Smooth muscle cell (in vitro differentiated cells): ENCODE measurements around the gene CFAP20. TPM values are rescaled to one million over a fixed set of nuclear protein-coding genes. Genes with fewer than 3 reads are reported as not detected.

Experiments
- DNase-seq: peaks from one replicate; lab custom pipeline; 2025; ENCODE audit not compliant: unreplicated experiment; lab: John Stamatoyannopoulos, UW
- H2AFZ ChIP-seq: fragments of 200-600 bp; sonication (generic); 2 replicates; pipeline ENCODE4 v1.6.0; 2016; ENCODE audit warnings: antibody characterized with exemption, low read depth, mild to moderate bottlenecking
- H3F3A ChIP-seq: fragments of 200-600 bp; sonication (generic); 2 replicates; pipeline ENCODE4 v1.6.0; 2017; ENCODE audit warnings: antibody characterized with exemption, low read depth
- H3K27ac ChIP-seq: fragments of 200-600 bp; sonication (generic); 2 replicates; pipeline ENCODE4 v1.5.1; 2016; ENCODE audit warnings: low read depth, mild to moderate bottlenecking
- H3K27me3 ChIP-seq: fragments of 200-600 bp; sonication (generic); 2 replicates; pipeline ENCODE4 v1.6.1; 2016; ENCODE audit warnings: low read depth, mild to moderate bottlenecking
- H3K36me3 ChIP-seq: fragments of 200-600 bp; sonication (generic); 2 replicates; pipeline ENCODE4 v1.5.1; 2016; ENCODE audit warnings: low read depth
- H3K4me1 ChIP-seq: fragments of 200-600 bp; sonication (generic); 2 replicates; pipeline ENCODE4 v1.5.1; 2016; ENCODE audit warnings: low read depth
- H3K4me2 ChIP-seq: fragments of 200-600 bp; sonication (generic); 2 replicates; pipeline ENCODE4 v1.6.0; 2016; ENCODE audit warnings: mild to moderate bottlenecking
- H3K4me3 ChIP-seq: fragments of 200-600 bp; sonication (generic); 2 replicates; pipeline ENCODE4 v1.5.1; 2016; ENCODE audit warnings: mild to moderate bottlenecking
- H3K79me2 ChIP-seq: fragments of 200-600 bp; sonication (generic); 2 replicates; pipeline ENCODE4 v1.6.0; 2016; ENCODE audit warnings: low read depth, mild to moderate bottlenecking
- H3K9ac ChIP-seq: fragments of 200-600 bp; sonication (generic); 2 replicates; pipeline ENCODE4 v1.6.0; 2016; ENCODE audit warnings: low read depth
- H3K9me3 ChIP-seq: fragments of 200-600 bp; sonication (generic); replicated peaks from 2 replicates; pipeline ENCODE4 v1.5.1; 2016; ENCODE audit warnings: low read depth
- H4K20me1 ChIP-seq: fragments of 200-600 bp; sonication (generic); 2 replicates; pipeline ENCODE4 v1.6.0; 2016; ENCODE audit warnings: low read depth
- WGBS: methylation state at CpG from one replicate; pipeline ENCODE4 v1.1.7; 2016; ENCODE audit warnings: low lambda C conversion rate; 5-methylcytosine and 5-hydroxymethylcytosine counted together
- polyA plus RNA-seq: library from polyadenylated mRNA; unstranded; fragments of >200 nt; fragmentation: Nextera tagmentation; extraction: Ambion mirVana; gene quantifications from 2 replicates; pipeline ENCODE4 v1.2.1, GENCODE V29; 2016
- total RNA-seq: library from RNA; depleted of rRNA; stranded (reverse); fragments of >200 nt; gene quantifications from 2 replicates; pipeline ENCODE4 v1.2.3, GENCODE V29; 2014
- TF ChIP-seq, protein P1 (sequence below): fragments of 200-600 bp; sonication (generic); IDR thresholded peaks from 2 replicates; pipeline ENCODE4 v1.5.1; 2017; ENCODE audit warnings: borderline replicate concordance, mild to moderate bottlenecking, antibody characterized with exemption; ENCODE audit not compliant: insufficient read depth, poor library complexity, severe bottlenecking

CFAP20 gene
- total and polyA plus RNA-seq, 2 experiments from 2014 or later: 55.1 to 96.1 TPM

DNA sequence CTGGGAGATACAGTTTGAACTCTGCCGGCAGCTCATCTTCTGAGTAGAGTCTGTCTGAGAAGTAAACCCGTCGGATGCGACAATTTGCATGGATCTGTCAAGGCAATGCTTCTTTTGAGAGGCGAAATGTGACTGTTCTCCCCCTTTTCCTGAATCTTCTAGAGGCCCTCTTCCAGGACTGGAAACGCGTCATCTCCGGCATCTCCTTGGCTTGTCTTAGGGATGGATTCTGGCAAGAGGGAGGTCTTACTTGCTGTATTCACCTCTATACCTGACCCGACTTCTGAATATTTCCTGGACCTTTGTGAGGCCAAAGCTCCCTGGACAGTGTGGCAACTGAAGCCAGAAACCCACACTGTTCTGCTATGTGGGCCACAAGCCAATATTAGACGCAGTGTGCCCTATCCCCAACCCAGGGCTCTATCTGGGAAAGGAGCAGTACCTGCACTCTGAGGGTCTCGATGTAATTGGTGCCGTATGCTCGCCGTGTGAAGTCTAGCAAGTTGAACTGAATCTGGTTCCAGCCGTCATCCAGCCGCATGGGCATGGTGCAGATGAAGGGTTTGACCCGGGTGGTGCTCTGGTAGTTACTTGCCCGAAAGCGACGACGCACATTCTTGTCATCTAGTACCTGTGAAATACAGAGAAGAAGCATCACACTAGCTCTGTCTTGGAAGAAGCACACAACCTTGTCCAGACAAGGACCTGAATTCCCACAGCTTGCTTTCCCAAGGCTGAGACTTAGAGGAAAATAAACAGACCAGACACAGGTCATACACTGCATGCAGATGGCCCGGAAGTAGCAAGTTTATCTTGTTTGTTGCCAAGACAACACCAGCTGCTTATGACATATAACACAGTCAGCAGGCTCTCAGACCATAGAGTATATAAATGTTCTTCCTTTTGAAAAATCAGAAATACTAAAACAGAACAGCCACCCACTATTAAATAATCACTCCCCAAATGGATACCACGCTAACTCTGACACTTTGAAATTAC is 14.1 kb downstream of the CFAP20 start:
- H4K20me1 ChIP-seq: peaks cover 50% of the 10 kb centered on the region
- H3K4me3 ChIP-seq: no peak overlapping the region
- 92% methylated on average over 23 of the region's 23 CpGs for WGBS
- H3K27me3 ChIP-seq: no peaks in the 10 kb centered on the region
- TF ChIP-seq, protein P1, sequence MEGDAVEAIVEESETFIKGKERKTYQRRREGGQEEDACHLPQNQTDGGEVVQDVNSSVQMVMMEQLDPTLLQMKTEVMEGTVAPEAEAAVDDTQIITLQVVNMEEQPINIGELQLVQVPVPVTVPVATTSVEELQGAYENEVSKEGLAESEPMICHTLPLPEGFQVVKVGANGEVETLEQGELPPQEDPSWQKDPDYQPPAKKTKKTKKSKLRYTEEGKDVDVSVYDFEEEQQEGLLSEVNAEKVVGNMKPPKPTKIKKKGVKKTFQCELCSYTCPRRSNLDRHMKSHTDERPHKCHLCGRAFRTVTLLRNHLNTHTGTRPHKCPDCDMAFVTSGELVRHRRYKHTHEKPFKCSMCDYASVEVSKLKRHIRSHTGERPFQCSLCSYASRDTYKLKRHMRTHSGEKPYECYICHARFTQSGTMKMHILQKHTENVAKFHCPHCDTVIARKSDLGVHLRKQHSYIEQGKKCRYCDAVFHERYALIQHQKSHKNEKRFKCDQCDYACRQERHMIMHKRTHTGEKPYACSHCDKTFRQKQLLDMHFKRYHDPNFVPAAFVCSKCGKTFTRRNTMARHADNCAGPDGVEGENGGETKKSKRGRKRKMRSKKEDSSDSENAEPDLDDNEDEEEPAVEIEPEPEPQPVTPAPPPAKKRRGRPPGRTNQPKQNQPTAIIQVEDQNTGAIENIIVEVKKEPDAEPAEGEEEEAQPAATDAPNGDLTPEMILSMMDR: no peak
- H3K79me2 ChIP-seq: peaks cover 35% of the 10 kb centered on the region
- peaks cover 11% of the 10 kb centered on the region for H3K4me1 ChIP-seq
- peak overlapping the region; percentile 58 for H3K9ac ChIP-seq
- peak overlapping the region; percentile 12 for H3K4me2 ChIP-seq
- H2AFZ ChIP-seq: no peak overlapping the region
- H3K27ac ChIP-seq: peak overlapping the region; percentile 80
- H3K9me3 ChIP-seq: no peaks in the 10 kb centered on the region
- DNase-seq: no peak
- no peaks in the 10 kb centered on the region for H3F3A ChIP-seq
- H3K36me3 ChIP-seq: peaks cover 15% of the 10 kb centered on the region

DNA sequence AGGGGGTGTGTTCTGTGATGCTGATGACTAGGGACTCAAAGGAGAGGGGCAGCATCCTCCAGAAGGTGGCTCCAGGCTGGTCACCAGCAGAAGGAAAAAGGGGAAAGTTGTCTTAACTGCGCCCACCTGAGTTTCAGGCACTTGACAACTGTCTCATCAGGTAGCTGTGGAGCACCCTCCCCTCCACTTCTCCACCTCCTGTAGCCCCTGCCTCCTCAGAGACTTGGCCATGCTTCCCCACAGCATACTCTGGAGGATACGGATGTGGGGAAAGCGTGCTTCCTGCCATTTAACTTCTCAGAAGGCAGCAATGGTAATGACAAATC is 17.9 kb downstream of the CFAP20 start:
- TF ChIP-seq, protein P1: no peak
- H3K27ac ChIP-seq: no peak overlapping the region
- H3F3A ChIP-seq: no peaks in the 10 kb centered on the region
- H3K9me3 ChIP-seq: no peaks in the 10 kb centered on the region
- H3K36me3 ChIP-seq: peaks cover 15% of the 10 kb centered on the region
- no peak for DNase-seq
- peaks cover 13% of the 10 kb centered on the region for H4K20me1 ChIP-seq
- H3K27me3 ChIP-seq: no peaks in the 10 kb centered on the region
- WGBS: 98% methylated on average over 3 of the region's 3 CpGs
- H3K4me2 ChIP-seq: peak overlapping the region; percentile 0
- H3K4me3 ChIP-seq: no peak overlapping the region
- no peak overlapping the region for H2AFZ ChIP-seq
- no peaks in the 10 kb centered on the region for H3K4me1 ChIP-seq
- H3K79me2 ChIP-seq: no peaks in the 10 kb centered on the region
- H3K9ac ChIP-seq: no peak overlapping the region

DNA sequence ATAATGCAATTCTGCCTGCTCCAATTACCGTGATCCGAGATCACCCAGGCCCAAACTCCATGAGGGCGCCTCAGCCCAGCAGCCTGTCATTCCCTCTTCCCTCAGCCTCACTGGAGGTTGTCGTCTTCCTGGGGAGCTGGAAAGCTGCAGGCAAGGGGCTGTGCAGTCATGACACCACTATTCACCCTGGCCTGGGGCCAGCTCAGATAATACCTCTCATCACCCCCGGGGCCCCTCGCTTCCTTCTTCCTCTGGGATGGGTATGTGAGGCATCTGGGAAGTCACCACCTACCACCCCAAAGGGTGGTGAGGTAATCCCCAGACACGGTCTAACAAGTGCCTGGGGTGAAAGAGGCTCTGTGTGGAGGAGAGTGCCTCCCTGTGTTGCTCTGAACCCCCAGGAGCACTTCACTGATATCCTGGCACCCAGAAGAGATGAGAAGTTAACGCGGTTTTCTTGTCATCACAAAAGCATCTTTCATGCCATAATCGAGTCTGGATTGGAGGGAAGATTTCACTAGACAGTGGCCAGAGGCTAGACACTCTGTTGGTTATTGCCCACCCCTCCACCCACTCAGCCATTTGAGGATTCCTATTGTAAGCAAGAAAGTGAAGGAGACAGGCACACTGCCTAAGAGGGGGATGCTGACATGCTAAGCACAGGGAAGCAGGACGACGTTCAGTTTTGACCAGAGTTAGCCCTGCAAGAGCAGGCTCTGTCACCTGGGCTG is 18.4 kb downstream of the CFAP20 start:
- 22% methylated on average over 12 of the region's 12 CpGs for WGBS

More for the DNA sequence above, 18.4 kb downstream of the CFAP20 start:
- Histone ChIP-seq H3F3A (no peaks in the 10 kb centered on the region), H3K27ac (no peak overlapping the region), H3K9ac (no peak overlapping the region), H3K9me3 (no peaks in the 10 kb centered on the region), H3K4me2 (peak overlapping the region; percentile 0), H3K4me1 (no peaks in the 10 kb centered on the region), H2AFZ (no peak overlapping the region), H3K36me3 (peaks cover 15% of the 10 kb centered on the region), H4K20me1 (peaks cover 7% of the 10 kb centered on the region), H3K79me2 (no peaks in the 10 kb centered on the region), H3K27me3 (no peaks in the 10 kb centered on the region), H3K4me3 (no peak overlapping the region)
- TF ChIP-seq, protein P1: no peak
- no peak for DNase-seq
